H9 (cell line): ENCODE measurements around the gene AIFM2. TPM values are rescaled to one million over a fixed set of nuclear protein-coding genes. Genes with fewer than 3 reads are reported as not detected.
A peak's percentile ranks its signal among the peaks of the same experiment; 100 is the strongest.

Source experiments
- DNase-seq: peaks from one replicate; pipeline ENCODE4 v3.0.0-alpha.2; 2017
- H2AFZ ChIP-seq: one replicate; pipeline ENCODE4 v1.6.1; 2013; ENCODE audit warnings: mild to moderate bottlenecking, low read length, control low read depth, moderate library complexity
- H2AK5ac ChIP-seq: 2 replicates; pipeline ENCODE4 v1.6.1; 2013; ENCODE audit warnings: low read length, control low read depth, mixed read lengths; ENCODE audit not compliant: insufficient read length
- H2BK120ac ChIP-seq: one replicate; pipeline ENCODE4 v1.6.1; 2013; ENCODE audit warnings: low read depth, mild to moderate bottlenecking, low read length, control low read depth, inconsistent platforms; ENCODE audit not compliant: poor library complexity, severe bottlenecking
- H2BK12ac ChIP-seq: 2 replicates; pipeline ENCODE4 v1.6.1; 2013; ENCODE audit warnings: low read length, control low read depth, mixed read lengths, low read depth; ENCODE audit not compliant: insufficient read length
- H2BK15ac ChIP-seq: 2 replicates; pipeline ENCODE4 v1.6.1; 2013; ENCODE audit warnings: low read depth, low read length, control low read depth
- H2BK20ac ChIP-seq: one replicate; pipeline ENCODE4 v1.6.1; 2013; ENCODE audit warnings: low read depth, mild to moderate bottlenecking, low read length, control low read depth, inconsistent platforms; ENCODE audit not compliant: poor library complexity, severe bottlenecking
- H2BK5ac ChIP-seq: 2 replicates; pipeline ENCODE4 v1.6.1; 2013; ENCODE audit warnings: low read length, control low read depth, mixed read lengths; ENCODE audit not compliant: insufficient read length
- H3K14ac ChIP-seq: 2 replicates; pipeline ENCODE4 v1.6.1; 2013; ENCODE audit warnings: low read length, control low read depth; ENCODE audit not compliant: insufficient read depth
- H3K18ac ChIP-seq: 2 replicates; pipeline ENCODE4 v1.6.1; 2013; ENCODE audit warnings: low read depth, mild to moderate bottlenecking, mixed read lengths, low read length, control low read depth; ENCODE audit not compliant: insufficient read length
- H3K23ac ChIP-seq: 2 replicates; pipeline ENCODE4 v1.6.1; 2013; ENCODE audit warnings: low read length, control low read depth, mixed read lengths, low read depth; ENCODE audit not compliant: insufficient read length
- H3K23me2 ChIP-seq: 2 replicates; pipeline ENCODE4 v1.6.1; 2013; ENCODE audit warnings: low read depth, mild to moderate bottlenecking, mixed read lengths, low read length, control low read depth; ENCODE audit not compliant: insufficient read length, poor library complexity, severe bottlenecking
- H3K27ac ChIP-seq: 2 replicates; pipeline ENCODE4 v1.5.1; 2013; ENCODE audit warnings: low read length, control low read depth, mixed read lengths, low read depth; ENCODE audit not compliant: insufficient read length
- H3K27me3 ChIP-seq: 2 replicates; pipeline ENCODE4 v1.6.1; 2013; ENCODE audit warnings: low read length, control low read depth, inconsistent platforms; ENCODE audit not compliant: insufficient read depth
- H3K4ac ChIP-seq: 2 replicates; pipeline ENCODE4 v1.6.1; 2013; ENCODE audit warnings: low read depth, mild to moderate bottlenecking, control low read depth, inconsistent platforms, low read length, moderate library complexity
- H3K4me1 ChIP-seq: 2 replicates; pipeline ENCODE4 v1.6.1; 2013; ENCODE audit warnings: low read length, control low read depth, inconsistent platforms; ENCODE audit not compliant: insufficient read depth
- H3K4me2 ChIP-seq: 2 replicates; pipeline ENCODE4 v1.6.1; 2013; ENCODE audit warnings: low read length, control low read depth, mixed read lengths; ENCODE audit not compliant: insufficient read length, insufficient read depth
- H3K56ac ChIP-seq: 2 replicates; pipeline ENCODE4 v1.6.1; 2013; ENCODE audit warnings: low read depth, mild to moderate bottlenecking, mixed read lengths, low read length, control low read depth; ENCODE audit not compliant: insufficient read length
- H3K79me1 ChIP-seq: 2 replicates; pipeline ENCODE4 v1.6.1; 2013; ENCODE audit warnings: low read depth, mild to moderate bottlenecking, moderate library complexity, low read length, control low read depth, inconsistent platforms; ENCODE audit not compliant: insufficient read depth, poor library complexity, severe bottlenecking
- H3K79me2 ChIP-seq: 2 replicates; pipeline ENCODE4 v1.6.1; 2013; ENCODE audit warnings: low read length, control low read depth, inconsistent platforms; ENCODE audit not compliant: insufficient read depth
- H3K9ac ChIP-seq: 2 replicates; pipeline ENCODE4 v1.6.1; 2013; ENCODE audit warnings: low read length, control low read depth, mixed read lengths; ENCODE audit not compliant: insufficient read length; ENCODE audit errors: extremely low read depth
- H3K9me3 ChIP-seq: one replicate; pipeline ENCODE4 v1.6.1; 2013; ENCODE audit warnings: low read depth, low read length, inconsistent platforms; ENCODE audit not compliant: control insufficient read depth
- H3T11ph ChIP-seq: one replicate; pipeline ENCODE4 v1.6.1; 2013; ENCODE audit warnings: mild to moderate bottlenecking, low read length, control low read depth, inconsistent platforms
- H4K20me1 ChIP-seq: one replicate; pipeline ENCODE4 v1.6.1; 2013; ENCODE audit not compliant: control insufficient read depth, insufficient read length, insufficient read depth
- H4K5ac ChIP-seq: 2 replicates; pipeline ENCODE4 v1.6.1; 2013; ENCODE audit warnings: low read depth, mild to moderate bottlenecking, mixed read lengths, low read length, control low read depth; ENCODE audit not compliant: insufficient read length
- H4K8ac ChIP-seq: replicated peaks from 2 replicates; pipeline ENCODE4 v1.6.1; 2013; ENCODE audit warnings: low read length, control low read depth, mixed read lengths, low read depth; ENCODE audit not compliant: insufficient read length
- H4K91ac ChIP-seq: 2 replicates; pipeline ENCODE4 v1.6.1; 2013; ENCODE audit warnings: low read depth, mild to moderate bottlenecking, moderate library complexity, mixed read lengths, low read length, control low read depth; ENCODE audit not compliant: insufficient read length
- H3K27ac Mint-ChIP-seq, 3 experiments: 2 replicates in 2 of 3; 3 replicates in 1 of 3; pipeline ENCODE4 v1.8.0; 2020 to 2021; ENCODE audit warnings: mixed read lengths in 3 of 3, mild to moderate bottlenecking in 1 of 3, moderate library complexity in 1 of 3
- H3K27me3 Mint-ChIP-seq: 2 replicates; pipeline ENCODE4 v1.8.0; 2021; ENCODE audit warnings: low read depth, mild to moderate bottlenecking, moderate library complexity, mixed read lengths
- H3K36me3 Mint-ChIP-seq, 3 experiments: 2 replicates in 2 of 3; 3 replicates in 1 of 3; pipeline ENCODE4 v1.8.0; 2020 to 2021; ENCODE audit warnings: low read depth in 3 of 3, mixed read lengths in 3 of 3; ENCODE audit not compliant: insufficient read depth in 1 of 3
- H3K4me1 Mint-ChIP-seq, 2 experiments: 2 replicates each; pipeline ENCODE4 v1.8.0; 2020; ENCODE audit warnings: mixed read lengths in 2 of 2
- H3K4me3 Mint-ChIP-seq, 2 experiments: 2 replicates in 1 of 2; 3 replicates in 1 of 2; pipeline ENCODE4 v1.8.0; 2020 to 2021; ENCODE audit warnings: mild to moderate bottlenecking in 2 of 2, mixed read lengths in 2 of 2, moderate library complexity in 1 of 2
- H3K9me3 Mint-ChIP-seq, 2 experiments: 2 replicates in 1 of 2; 3 replicates in 1 of 2; pipeline ENCODE4 v1.8.0; 2020; ENCODE audit warnings: mild to moderate bottlenecking in 2 of 2, mixed read lengths in 2 of 2, moderate library complexity in 1 of 2
- WGBS: extraction: QIAGEN DNeasy Blood & Tissue Kit; methylation state at CpG from one replicate; pipeline ENCODE4 v1.1.7; 2013; ENCODE audit warnings: missing lambda C conversion rate, low lambda C conversion rate, mixed read lengths; ENCODE audit not compliant: insufficient read length; ENCODE audit errors: extremely low coverage; 5-methylcytosine and 5-hydroxymethylcytosine counted together
- total RNA-seq: library from RNA; stranded (reverse); gene quantifications from 2 replicates; pipeline ENCODE4 v1.2.1, GENCODE V29; 2021
- TF ChIP-seq, protein P1 (sequence below): fragments of 200-600 bp; sonication (generic); conservative IDR thresholded peaks from 3 replicates; pipeline ENCODE4 v1.8.0; 2021; ENCODE audit warnings: antibody characterized with exemption, mild to moderate bottlenecking

The AIFM2 gene
- total RNA-seq, 1 experiment from 2014 or later: 5.3 TPM

DNA sequence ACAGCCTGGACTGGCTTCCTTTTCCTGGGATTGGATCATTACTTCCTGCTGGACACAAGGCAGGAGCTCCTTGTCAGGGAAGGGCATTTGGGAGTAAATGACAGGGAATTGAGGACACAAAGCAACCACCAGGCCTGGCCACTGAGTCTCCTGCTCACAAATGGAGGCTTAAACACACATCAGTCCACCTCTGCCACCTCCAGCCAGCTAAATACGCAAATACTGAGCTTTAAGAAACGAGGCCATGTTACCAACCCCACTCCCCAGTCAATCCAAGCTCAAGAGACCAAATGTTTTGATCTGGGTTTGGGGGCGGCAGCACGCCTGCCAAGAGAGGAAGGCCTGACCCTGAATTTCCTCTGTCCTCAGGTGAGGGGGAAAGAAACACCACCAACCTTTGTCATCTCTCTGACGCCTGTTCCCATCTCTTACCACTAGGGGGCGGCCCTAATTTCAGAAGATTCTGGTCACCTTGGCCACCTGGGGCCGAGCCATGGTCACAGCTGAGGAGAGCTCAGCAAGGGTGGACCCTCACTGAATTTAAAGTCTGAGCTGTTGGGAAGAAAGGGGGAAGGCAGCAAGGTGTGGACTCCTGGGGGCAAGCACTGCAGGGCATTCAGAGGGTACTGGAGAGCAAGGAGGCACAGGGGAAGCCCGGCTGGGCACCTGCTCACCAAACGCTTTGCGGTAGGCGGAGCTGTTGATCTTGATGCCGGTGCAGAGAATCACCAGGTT is 16.5 kb downstream of the AIFM2 start:
- Mint-ChIP-seq H3K36me3 (peaks cover 6 to 16% (median 10%) of the 10 kb centered on the region in 3 experiments), H3K27me3 (no peaks in the 10 kb centered on the region), H3K4me3 (no peak overlapping the region), H3K4me1 (peaks cover 5 to 9% of the 10 kb centered on the region in 2 experiments), H3K27ac (peak overlapping the region in 2 of 3 experiments; percentile 24 to 70; a peak in 1 of 7 replicates), H3K9me3 (no peaks in the 10 kb centered on the region)
- peak; percentile 76 for DNase-seq
- Histone ChIP-seq H2BK120ac (no peak overlapping the region), H3K4ac (no peak overlapping the region), H3K14ac (no peak overlapping the region), H4K91ac (no peak overlapping the region), H3K9me3 (no peaks in the 10 kb centered on the region), H4K5ac (no peak overlapping the region), H3K79me1 (no peaks in the 10 kb centered on the region), H3K18ac (no peak overlapping the region), H3T11ph (no peak overlapping the region), H3K27me3 (no peaks in the 10 kb centered on the region), H3K4me2 (no peak overlapping the region), H2BK15ac (no peak overlapping the region), H3K23ac (no peak overlapping the region), H2AFZ (no peak overlapping the region), H2BK5ac (no peak overlapping the region), H3K23me2 (no peaks in the 10 kb centered on the region), H2AK5ac (no peak overlapping the region), H3K79me2 (no peaks in the 10 kb centered on the region), H4K8ac (no peak overlapping the region), H2BK12ac (no peak overlapping the region), H3K9ac (no peak overlapping the region), H4K20me1 (no peaks in the 10 kb centered on the region), H3K4me1 (no peaks in the 10 kb centered on the region), H3K27ac (no peak overlapping the region), H3K56ac (no peak overlapping the region), H2BK20ac (no peak overlapping the region)
- WGBS: no CpG with 5 or more reads among the region's 12 CpGs
- TF ChIP-seq, protein P1, sequence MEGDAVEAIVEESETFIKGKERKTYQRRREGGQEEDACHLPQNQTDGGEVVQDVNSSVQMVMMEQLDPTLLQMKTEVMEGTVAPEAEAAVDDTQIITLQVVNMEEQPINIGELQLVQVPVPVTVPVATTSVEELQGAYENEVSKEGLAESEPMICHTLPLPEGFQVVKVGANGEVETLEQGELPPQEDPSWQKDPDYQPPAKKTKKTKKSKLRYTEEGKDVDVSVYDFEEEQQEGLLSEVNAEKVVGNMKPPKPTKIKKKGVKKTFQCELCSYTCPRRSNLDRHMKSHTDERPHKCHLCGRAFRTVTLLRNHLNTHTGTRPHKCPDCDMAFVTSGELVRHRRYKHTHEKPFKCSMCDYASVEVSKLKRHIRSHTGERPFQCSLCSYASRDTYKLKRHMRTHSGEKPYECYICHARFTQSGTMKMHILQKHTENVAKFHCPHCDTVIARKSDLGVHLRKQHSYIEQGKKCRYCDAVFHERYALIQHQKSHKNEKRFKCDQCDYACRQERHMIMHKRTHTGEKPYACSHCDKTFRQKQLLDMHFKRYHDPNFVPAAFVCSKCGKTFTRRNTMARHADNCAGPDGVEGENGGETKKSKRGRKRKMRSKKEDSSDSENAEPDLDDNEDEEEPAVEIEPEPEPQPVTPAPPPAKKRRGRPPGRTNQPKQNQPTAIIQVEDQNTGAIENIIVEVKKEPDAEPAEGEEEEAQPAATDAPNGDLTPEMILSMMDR: peak; percentile 91
